GM11168 (cell line): ENCODE data around the gene DRD1.
"Not testable (repeated sequence)": the region's sequence is repeated elsewhere in the genome, so short reads cannot be mapped to it uniquely, and the experiment has no call there.

ENCODE experiments used
- in situ Hi-C: fragments of 300-500 bp; cut with MboI; formaldehyde crosslinking; loops from one replicate; pipeline ENCODE4 v1.12.0; 2022; ENCODE audit warnings: low sequenced_read_pairs; ENCODE audit not compliant: unreplicated experiment

Gene DRD1

DNA sequence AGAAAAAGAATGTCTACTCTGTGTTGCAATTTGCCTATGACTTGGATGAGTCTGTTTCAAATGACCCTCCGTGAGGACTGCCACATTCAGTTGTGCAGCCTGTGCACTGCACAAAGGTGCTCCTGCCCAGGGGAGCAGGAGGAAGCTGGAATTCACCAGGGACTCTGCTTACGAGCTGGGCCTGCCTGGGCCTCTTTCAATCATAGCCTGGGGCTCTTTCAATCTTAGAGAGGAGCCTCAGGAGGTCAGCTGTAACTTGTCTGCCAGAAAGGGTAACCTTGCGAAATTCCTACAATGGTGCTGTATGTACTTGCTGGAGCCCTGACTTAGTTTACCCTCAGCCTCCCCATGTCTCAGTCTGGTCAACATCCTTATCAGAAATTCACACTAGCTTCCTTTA lies 25.9 kb upstream of the DRD1 start:
- in situ Hi-C loops = no loop called here

DNA sequence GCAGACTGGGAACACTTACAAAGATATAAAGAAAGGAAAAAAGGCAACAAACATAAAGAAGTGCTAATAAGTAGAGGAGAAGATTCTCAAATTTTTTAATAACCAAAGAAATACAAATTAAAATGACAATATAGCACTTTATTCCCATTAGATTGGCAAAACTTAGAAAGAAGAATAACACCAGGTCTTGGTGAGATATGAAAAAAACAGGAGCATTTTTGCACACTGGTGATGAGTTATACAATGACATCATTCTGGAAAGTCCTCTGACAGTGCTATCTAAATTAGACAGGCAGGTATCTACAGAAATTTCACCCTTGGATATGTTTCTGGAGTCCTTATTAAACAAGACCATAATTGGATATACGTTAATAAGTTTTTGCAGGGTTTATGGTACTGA lies 24.9 kb upstream of the DRD1 start:
- in situ Hi-C loops = no loop called here

DNA sequence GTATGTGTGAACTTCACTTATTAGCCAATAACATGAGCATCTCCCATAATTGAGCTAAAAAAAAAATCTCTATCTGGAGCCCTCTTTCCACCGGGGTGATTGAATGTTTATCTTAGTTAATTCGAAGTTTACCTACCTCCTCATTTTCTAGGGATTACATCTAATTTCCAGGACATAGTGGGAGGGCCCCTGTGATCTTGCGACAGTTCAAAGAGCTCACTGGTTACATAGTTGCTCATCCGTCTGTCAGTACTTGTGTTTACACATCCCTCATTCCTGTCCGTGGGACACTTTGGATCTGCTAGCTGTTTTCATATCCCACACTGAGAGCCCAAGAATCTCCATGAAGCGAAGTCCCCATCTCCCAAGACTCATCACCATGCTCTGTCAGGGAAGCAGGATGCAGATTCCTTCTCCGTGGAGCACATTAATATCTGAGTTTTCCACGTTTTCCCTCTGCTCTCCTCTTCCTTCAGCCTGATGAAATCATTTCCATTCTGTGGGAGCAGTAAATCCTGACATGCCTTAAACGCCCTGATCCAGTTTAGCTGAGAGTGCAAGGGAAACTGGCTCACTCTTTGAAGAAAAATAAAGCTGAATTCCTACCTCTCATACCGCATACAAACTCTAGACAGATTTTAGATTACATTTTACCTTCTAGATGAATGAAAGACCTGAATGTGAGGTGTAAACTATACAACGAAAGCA lies 24.2 kb upstream of the DRD1 start:
- in situ Hi-C loops = no loop called here

DNA sequence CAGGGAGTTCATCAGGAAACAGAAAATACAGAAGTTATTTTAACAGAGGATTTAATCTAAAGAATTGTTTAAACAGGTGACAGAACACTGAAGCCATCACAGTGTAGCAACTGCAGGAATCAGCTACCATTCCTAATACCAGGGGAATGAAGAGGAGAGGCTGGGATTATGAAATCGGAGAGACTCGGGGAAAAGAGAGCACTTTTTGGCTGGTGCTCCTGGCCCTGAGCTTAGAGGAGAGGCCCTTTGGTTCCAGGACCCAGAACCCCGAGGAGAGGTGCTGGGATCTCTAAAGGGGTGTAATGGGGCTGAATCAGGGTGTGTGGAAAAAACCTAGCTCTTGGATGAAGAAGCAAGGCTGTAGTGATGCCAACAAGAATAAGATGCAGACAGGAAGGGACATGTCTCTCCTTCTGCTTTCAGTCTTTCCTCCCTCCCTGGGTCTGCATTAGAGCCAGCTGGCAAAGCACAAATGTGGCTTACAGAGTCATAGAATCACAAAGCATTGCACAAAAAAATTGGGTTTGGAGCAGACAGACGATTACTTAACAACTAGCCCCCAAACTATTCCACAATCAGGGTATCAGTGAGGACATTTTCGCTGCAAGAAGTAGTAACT lies 22.8 kb upstream of the DRD1 start:
- in situ Hi-C loops = no loop called here

DNA sequence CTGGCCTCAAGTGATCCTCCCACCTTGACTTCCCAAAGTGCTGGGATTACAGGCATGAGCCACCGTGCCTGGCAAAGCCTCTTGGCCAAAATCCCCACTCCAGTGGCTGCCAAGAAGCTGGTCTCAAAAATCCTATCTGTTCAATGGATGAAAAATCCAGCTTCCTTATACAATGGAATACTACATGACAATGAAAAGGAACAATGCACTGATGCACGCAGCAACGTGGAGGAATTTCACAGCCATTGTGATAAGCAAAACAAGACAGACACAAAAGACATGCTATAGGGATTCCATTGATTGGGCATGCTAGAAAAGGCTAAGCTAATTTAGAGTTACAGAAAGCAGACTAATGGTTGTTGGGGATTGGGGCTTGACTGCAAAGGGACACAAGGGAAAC lies 21.3 kb upstream of the DRD1 start:
- in situ Hi-C loops = no loop called here

DNA sequence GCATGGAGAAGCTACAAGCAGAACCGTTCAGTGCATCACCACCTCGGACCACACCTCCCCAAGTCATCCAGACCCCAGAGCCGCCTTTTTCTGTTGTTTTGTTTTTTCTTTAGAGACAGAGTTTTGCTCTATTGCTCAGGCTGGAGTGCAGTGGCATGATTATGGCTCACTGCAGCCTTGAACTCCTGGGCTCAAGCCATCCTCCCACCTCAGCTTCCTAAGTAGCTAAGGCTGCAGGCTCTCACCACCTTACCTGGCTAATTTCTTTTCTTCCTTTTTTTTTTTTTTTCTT lies 20.9 kb upstream of the DRD1 start:
- in situ Hi-C loops = no loop called here

DNA sequence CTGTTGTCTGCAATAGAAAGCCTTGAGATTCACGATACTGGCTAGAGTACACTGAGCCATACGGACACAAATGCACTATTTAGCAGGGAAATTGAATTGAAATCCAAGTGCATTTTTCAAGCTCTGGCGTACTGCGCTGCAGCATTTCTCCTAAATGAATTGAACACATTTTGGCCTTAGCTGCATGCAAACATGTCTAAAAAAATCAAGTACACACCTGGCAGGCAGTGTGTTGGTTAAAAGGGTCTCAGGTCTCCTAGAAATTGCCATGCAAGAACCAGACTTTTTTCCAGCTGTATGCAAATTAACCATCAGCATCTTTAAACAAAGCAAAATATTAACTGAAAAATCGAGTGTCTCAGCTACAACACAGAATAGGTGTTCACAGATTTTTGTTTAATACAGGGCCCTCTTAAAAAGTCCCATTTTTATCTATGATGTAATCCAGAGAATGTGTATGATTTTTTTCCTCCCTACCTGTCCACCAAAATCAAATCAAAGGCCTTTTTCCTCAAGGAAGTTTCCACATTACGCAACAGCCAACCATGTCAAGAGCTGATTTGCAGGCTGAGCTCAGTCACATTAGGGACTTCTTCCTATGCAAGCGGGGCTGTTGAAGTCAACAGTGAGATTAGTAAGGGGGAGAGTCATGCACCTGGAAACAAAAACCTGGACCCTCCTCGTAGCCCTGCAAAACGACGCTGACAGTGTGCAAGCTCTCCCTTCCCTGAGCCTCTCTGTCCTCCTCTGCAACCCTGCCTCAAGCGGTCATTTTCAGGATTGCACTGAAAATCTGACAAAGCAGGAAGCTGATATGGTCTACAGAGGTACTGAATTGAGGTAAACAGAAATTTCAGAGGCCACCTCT lies 20.3 kb upstream of the DRD1 start:
- in situ Hi-C loops = no loop called here

DNA sequence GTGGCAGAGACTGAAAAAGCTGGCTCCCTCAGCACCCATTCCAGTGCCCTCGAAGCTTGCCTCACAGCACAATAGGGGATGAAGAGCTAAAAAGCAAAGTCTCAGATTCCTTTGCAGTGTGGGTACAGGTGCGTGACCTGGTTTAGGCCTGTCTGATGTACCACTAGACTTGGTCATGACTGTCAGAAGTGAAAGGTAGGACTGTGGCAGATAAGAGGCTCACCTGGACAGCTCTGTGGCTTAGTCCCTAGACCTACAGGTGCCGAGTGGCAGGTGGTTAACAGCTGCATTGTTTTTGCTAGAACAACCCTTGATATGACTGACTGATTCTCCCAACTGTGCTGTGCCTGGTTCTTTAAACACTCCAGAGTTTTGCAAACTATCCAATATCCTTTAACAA lies 19.7 kb upstream of the DRD1 start:
- in situ Hi-C loops = no loop called here

DNA sequence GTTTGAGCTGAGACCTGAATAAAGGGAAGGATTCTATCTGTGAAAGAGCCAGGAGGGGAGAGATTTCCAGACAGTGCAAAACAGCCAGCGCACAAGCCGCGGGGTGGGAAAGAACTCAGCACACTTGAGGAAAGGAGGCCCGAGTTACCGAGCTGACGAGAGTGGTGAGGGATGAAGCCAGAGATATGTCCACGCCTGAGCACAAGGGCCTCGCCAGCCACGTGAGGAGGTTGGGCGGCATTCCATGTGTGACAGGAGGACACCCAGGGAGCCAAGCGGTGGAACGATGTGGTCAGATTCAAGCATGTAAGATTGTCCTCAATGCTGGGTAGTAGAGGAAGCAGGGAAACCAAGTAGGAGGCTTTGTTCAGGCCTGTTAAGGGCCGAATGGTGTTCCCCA lies 17.4 kb upstream of the DRD1 start:
- in situ Hi-C loops = no loop called here

DNA sequence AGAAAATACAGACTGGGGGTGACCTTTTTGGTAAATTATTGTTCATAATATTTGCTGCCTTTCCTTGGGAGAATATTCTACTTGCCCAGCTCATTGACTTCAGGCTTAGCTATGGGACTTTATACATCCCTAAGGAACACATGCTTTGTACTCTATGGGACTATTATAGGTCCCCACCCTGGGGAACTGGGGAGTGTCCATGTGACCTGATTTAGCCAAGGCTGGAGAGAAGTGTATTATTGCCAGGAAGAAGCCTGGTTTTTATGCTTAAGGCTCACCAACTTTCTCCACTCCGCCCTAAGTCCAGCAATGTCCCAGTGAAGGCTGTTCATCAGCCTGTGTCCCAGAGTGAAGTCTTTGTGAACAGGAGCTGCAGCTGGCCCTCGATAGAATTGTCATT lies 16.6 kb upstream of the DRD1 start:
- in situ Hi-C loops = no loop called here

DNA sequence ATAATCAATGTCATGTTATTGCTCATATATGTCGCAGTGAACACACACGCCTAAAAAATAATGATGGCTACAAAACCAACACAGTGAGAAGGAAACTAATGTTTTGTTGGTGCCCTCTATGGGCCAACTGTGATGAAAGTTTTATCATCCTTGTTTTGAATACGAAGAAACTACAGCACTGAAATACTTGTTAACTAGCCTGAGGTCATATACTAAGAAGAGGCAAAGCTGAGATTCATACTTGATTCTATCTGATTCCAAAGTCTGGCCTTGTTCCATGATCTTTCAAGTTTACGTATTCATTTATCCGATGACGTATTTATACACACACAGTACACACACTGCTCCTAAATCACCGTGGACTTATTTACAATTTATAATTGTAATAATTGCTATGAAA lies 16.1 kb upstream of the DRD1 start:
- in situ Hi-C loops = no loop called here

DNA sequence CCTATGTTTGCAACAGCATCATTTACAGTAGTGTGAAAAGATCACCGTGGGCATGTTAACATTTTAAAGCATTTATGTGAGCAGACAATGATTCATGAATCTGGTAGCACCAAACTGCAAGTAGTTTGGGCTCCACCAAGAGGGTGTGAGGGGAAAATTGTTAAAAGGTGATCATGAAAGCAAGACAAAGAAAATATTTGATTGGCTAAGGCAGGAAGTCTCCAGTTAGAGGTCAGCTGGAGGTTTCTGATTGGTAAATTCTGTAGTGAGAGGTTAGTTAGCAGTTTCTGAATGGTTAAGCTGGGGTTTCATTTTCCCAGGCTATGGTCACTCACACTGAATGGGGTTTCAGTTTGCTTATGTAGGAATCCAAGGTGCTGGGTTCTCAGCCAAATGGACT lies 13.5 kb upstream of the DRD1 start:
- in situ Hi-C loops = no loop called here

DNA sequence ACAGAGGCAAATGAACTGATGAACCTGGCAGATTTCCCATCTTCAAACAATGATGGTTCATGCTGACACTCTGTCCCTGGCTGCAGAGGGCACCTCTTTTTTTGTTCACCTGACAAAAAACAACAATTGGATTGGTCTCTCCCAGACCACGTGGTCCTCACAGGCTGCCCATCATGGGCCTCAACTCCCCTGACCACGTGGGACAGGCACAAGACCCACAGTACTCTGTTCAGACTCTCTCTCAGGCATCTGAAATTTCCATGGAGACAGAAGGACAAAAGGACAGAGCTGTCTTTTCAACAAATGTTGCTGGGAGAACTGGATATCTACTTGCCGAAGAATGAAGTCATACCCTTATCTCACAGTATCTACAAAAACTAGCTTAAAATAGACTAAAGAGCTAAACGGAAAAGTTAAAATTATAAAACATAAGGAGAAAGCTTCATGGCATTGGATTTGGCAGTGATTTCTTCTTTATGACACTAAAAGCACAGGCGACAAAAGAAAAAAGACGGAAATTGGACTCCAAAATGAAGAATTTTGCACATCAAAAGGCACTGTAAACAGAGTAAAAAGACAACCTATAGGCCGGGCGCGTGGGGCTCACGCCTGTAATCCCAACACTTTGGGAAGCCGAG lies 12.2 kb upstream of the DRD1 start:
- in situ Hi-C loops = no loop called here

DNA sequence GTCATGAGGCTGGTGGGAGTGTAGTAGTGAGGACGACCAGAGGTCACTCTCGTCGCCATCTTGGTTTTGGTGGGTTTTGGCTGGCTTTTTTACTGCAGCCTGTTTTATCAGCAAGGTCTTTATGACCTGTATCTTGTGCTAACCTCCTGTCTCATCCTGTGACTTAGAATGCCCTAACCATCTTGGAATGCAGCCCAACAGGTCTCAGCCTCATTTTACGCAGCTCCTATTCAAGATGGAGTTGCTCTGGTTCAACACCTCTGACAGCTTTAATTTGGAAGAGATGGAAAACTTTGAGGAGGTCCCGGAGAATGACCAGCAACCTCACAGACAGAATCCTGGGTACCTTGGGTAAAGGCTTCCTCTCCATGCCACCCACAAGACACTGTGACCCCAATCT lies 10.4 kb upstream of the DRD1 start:
- in situ Hi-C loops = not testable (repeated sequence)

DNA sequence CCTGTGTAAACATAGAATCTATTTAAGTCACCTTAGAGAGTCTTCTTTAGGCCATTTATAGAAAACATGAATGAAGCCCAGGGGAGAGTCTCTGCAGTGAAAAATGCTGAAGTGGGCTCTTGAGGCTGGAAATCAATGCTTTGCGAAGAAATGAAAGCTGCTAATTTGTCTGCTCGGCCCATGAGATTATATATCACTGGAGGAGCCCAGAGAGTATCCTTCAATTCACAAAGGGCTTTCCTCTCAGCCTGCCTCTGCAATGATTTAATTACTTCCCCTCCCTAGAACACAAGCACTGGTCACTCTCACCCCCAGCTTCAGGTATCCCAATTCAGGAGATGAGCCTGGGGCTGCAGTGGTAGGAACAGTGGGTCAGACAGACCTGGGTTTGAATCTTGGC lies 8.2 kb upstream of the DRD1 start:
- in situ Hi-C loops = no loop called here

DNA sequence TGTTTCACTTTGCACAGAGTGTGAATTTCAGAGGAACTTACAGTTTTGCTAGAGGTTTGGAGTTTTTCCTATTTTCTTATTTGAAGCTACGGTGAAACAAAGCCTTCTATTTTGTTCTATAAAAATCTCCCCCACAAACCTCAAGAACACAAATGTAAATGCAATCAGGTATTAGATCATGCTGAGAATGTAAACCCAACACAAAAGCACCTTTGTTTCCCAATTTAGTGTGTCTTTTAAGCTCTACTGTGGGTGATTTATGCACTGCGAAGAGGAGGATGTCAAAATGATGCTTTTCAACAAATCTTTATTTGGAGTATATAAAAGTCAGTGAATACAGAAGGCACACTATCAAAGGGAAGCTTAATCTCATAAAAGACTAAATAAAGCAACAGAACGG lies 4.3 kb upstream of the DRD1 start:
- in situ Hi-C loops = loop anchor here (10.0 kb wide), 1 partner anchor 493 kb away; no protein-coding TSS in a partner anchor

DNA sequence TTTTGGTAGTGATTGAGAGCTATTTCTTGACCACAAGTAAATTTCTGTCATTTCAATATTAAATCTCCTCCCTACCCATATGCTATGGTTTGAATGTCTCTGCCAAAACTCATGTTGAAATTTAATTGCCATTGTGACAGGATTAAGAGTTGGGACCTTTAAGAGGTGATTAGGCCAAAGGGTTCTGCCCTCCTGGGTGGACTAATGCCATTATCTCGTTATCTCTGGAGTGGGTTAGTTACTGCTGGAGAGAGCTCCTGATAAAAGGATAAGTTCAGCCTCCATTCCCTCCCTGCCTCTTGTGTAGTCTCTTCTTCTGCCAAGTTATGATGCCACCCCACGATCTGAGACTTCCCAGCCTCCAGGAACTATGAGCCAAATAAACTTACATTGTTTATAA lies 3.6 kb upstream of the DRD1 start:
- in situ Hi-C loops = loop anchor here (10.0 kb wide), 1 partner anchor 493 kb away; no protein-coding TSS in a partner anchor

DNA sequence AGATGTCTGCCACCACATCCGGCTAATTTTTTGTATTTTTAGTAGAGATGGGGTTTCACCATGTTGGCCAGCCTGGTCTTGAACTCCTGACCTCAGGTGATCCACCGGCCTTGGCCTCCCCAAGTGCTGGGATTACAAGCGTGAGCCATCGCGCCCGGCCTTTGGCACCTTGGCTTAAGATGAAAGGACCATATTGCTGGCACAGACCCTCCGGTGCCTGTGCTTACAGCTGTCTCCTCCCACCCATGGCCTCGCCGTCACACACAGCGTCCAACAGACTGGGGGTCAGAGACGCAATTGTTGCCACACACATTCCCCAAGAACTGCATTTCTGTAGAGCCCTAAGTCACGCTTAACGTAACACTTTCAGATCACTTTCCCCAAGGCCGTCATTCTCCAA lies 2.4 kb upstream of the DRD1 start:
- in situ Hi-C loops = loop anchor here (10.0 kb wide), 1 partner anchor 492 kb away; no protein-coding TSS in a partner anchor

DNA sequence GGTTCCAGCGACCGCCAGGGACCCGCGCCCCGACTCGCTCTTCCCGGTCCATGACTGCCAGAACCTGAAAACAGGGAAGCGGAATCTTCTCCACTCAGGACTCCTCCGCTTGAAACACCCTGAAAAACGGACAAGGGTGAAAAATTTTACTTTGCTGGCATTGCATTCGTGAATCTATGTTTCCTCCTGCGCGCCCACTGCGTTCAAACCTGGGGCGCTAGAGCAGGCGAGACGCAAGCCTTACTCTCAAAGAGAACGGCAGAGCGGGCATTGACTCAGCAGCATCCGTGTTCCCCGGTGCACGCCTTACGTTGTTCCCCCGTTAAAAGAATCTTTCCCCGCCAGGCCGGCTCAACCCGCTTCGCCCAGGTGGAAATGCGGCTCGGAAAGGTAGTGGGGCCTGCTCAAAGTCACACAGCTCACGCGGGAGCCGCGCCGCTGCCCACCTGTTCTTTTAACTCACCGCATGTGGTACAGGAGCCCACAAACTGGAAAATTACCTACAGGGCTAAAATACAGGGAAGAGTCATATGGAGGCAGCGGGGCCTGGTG lies 999 bp upstream of the DRD1 start:
- in situ Hi-C loops = loop anchor here (10.0 kb wide), 1 partner anchor 490 kb away; no protein-coding TSS in a partner anchor

DNA sequence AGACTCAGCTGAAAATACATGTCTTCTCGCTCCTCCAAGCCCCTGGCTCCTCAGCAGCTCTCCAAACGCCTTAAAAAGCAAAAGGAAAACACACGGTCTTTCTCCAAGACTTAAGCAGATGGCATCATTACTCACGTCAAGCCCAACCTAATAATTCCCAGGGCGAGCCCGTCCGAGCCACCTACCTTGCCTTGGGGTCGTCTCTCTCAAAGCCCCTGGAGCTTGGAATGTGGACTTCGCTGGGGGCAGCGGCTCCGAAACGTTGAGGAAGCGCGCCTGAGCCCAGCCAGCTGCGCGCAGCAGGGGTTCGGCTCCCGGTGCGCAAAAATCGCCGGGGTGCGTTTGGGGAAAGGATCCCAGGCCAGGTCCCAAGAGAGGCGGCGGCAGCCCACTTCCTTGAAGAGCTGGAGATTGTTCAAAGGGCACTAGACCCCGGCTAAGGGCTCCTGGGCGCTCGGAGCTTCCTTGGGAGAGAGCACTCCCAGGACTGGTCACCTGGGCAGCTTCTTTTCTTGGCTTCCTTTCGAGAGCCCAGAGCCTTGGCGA lies 395 bp downstream of the DRD1 start:
- in situ Hi-C loops = loop anchor here (10.0 kb wide), 1 partner anchor 489 kb away; no protein-coding TSS in a partner anchor
